Keratinocyte (primary cell): ENCODE measurements around the gene ERCC1. TPM values are rescaled to one million over a fixed set of nuclear protein-coding genes. Genes with fewer than 3 reads are reported as not detected.

Source experiments
- DNase-seq: peaks from one replicate; pipeline ENCODE4 v3.0.0-alpha.2; 2011; ENCODE audit warnings: low read depth, missing footprints, low spot score
- FAIRE-seq: peaks from 2 replicates; lab custom pipeline; 2011; peaks lifted over from hg19 to GRCh38; lab: Jason Lieb, UNC
- H2AFZ ChIP-seq: 2 replicates; pipeline ENCODE4 v1.6.0; 2012; ENCODE audit warnings: low read length, control low read depth, inconsistent platforms; ENCODE audit not compliant: control insufficient read depth
- H3K27ac ChIP-seq: 2 replicates; pipeline ENCODE4 v1.5.1; 2011; ENCODE audit warnings: low read length; ENCODE audit not compliant: control insufficient read depth, insufficient read depth
- H3K27me3 ChIP-seq: 3 replicates; pipeline ENCODE4 v1.6.0; 2011; ENCODE audit warnings: low read length; ENCODE audit not compliant: control insufficient read depth, insufficient read depth; ENCODE audit errors: extremely low read depth
- H3K36me3 ChIP-seq, 2 experiments: 2 replicates in 1 of 2; 3 replicates in 1 of 2; pipeline ENCODE4 v1.5.1; 2011; ENCODE audit warnings: low read length in 2 of 2, mild to moderate bottlenecking in 1 of 2; ENCODE audit not compliant: control insufficient read depth in 2 of 2, insufficient read depth in 2 of 2; ENCODE audit errors: extremely low read depth in 1 of 2
- H3K4me1 ChIP-seq: 3 replicates; pipeline ENCODE4 v1.5.1; 2011; ENCODE audit warnings: low read length; ENCODE audit not compliant: control insufficient read depth, insufficient read depth; ENCODE audit errors: extremely low read depth
- H3K4me2 ChIP-seq: 3 replicates; pipeline ENCODE4 v1.6.0; 2011; ENCODE audit warnings: low read depth, low read length; ENCODE audit not compliant: control insufficient read depth, insufficient read depth; ENCODE audit errors: extremely low read depth
- H3K4me3 ChIP-seq, 3 experiments: fragments of 200-600 bp in 1 of 3; sonication (generic) in 1 of 3; 2 replicates in 2 of 3; 3 replicates in 1 of 3; pipeline ENCODE4 v1.5.1; 2011 to 2016; ENCODE audit warnings: low read length in 3 of 3, mild to moderate bottlenecking in 3 of 3, control low read depth in 2 of 3, inconsistent platforms in 1 of 3, low read depth in 1 of 3, mixed read lengths in 1 of 3, mixed run types in 1 of 3, moderate library complexity in 1 of 3; ENCODE audit not compliant: control insufficient read depth in 2 of 3, insufficient read depth in 2 of 3; ENCODE audit errors: extremely low read depth in 1 of 3
- H3K79me2 ChIP-seq: 2 replicates; pipeline ENCODE4 v1.6.0; 2012; ENCODE audit warnings: low read length; ENCODE audit not compliant: control insufficient read depth, insufficient read depth
- H3K9ac ChIP-seq: 3 replicates; pipeline ENCODE4 v1.6.0; 2011; ENCODE audit warnings: low read length; ENCODE audit not compliant: control insufficient read depth, insufficient read depth; ENCODE audit errors: extremely low read depth
- H3K9me1 ChIP-seq: 3 replicates; pipeline ENCODE4 v1.6.0; 2011; ENCODE audit warnings: low read length; ENCODE audit not compliant: control insufficient read depth, insufficient read depth; ENCODE audit errors: extremely low read depth
- H3K9me3 ChIP-seq: 2 replicates; pipeline ENCODE4 v1.5.1; 2012; ENCODE audit warnings: low read depth, low read length; ENCODE audit not compliant: control insufficient read depth
- H4K20me1 ChIP-seq: 3 replicates; pipeline ENCODE4 v1.6.0; 2011; ENCODE audit warnings: low read length; ENCODE audit not compliant: control insufficient read depth, insufficient read depth; ENCODE audit errors: extremely low read depth
- EZH2 ChIP-seq: IDR thresholded peaks from one replicate; pipeline ENCODE4 v1.6.1; 2012; ENCODE audit warnings: inconsistent platforms, mild to moderate bottlenecking, low read length, moderate library complexity
- dilution Hi-C: fragments of 300-500 bp; cut with MboI; formaldehyde crosslinking; loops from one replicate; pipeline ENCODE4 v1.7.0; 2020; ENCODE audit warnings: low sequenced_read_pairs; ENCODE audit not compliant: extremely low pct_ligation_motif_present
- polyA plus RNA-seq, 5 experiments: library from polyadenylated mRNA; depleted of rRNA in 3 of 5; stranded (reverse) in 3 of 5; stranded (forward) in 1 of 5; unstranded in 1 of 5; fragments of >200 nt; gene quantifications; 1 replicate in 1 of 5; 2 replicates in 3 of 5; 3 replicates in 1 of 5; pipeline versions ENCODE4 v1.2.1 to v1.2.3, GENCODE V29; 2011 to 2012; ENCODE audit warnings: missing spikeins in 2 of 5, low read depth in 1 of 5, low replicate concordance in 1 of 5
- TF ChIP-seq, protein P1 (sequence below), 3 experiments: IDR thresholded peaks in 1 of 3; conservative IDR thresholded peaks in 1 of 3; optimal IDR thresholded peaks in 1 of 3; 2 replicates in 2 of 3; 3 replicates in 1 of 3; pipeline versions ENCODE3 to v1.5.1; 2011; ENCODE audit warnings: low read length in 3 of 3, mild to moderate bottlenecking in 3 of 3, moderate library complexity in 2 of 3, control low read depth in 1 of 3, inconsistent platforms in 1 of 3; ENCODE audit not compliant: insufficient read depth in 2 of 3; ENCODE audit errors: extremely low read depth in 1 of 3

The ERCC1 gene
- polyA plus RNA-seq, 1 donor (not counting 4 experiments of a cell fraction or from before 2014, with no cell fraction given): 175 TPM

DNA sequence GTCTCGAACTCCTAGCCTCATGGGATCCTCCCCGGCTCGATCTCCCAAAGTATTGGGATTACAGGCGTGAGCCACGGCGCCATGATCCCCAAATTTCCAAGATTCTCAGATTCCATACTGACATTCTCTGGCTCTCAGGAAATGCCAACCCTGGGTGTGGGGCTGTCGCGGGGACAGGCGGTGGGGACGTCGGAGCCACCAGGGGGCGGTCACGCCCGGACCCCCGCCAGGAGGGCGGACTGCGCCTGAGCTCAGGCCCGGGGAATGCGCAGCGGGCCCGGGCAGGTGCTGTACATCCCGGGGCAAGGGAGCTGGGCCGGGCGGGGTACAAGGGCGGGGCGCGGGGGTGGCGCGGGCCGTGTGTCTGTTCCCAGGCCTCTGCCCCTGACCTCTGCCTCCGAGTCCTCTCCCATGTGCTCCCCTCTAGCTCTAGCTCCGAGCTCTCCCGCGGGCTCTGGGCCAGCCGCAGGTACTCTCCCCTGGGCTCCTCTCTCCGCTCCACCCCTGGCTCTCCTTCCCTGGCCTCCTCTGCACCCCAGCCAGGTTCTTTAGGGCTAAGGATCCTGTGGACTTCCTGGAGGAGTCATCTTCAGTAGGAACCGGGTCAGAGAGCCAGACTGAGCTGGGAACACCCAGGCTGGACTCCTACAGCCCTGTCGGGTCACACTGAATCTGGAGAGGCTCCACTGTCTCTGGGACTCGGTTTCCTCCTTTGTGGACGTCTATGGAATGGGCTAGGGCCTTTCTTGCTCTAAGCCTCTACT, 21.2 kb downstream of the ERCC1 start:
- Histone ChIP-seq H3K9me1 (no peaks in the 10 kb centered on the region), H3K79me2 (peaks cover 70% of the 10 kb centered on the region), H3K4me1 (peaks cover 29% of the 10 kb centered on the region), H3K4me2 (peak overlapping the region; percentile 99), H2AFZ (no peak overlapping the region), H3K4me3 (peak overlapping the region; percentile 96 to 98 (median 97)), H4K20me1 (no peaks in the 10 kb centered on the region), H3K9me3 (no peaks in the 10 kb centered on the region), H3K27me3 (no peaks in the 10 kb centered on the region), H3K27ac (peak overlapping the region; percentile 97), H3K9ac (peak overlapping the region; percentile 97), H3K36me3 (peaks cover 11 to 25% of the 10 kb centered on the region in 2 experiments)
- TF ChIP-seq, protein P1, sequence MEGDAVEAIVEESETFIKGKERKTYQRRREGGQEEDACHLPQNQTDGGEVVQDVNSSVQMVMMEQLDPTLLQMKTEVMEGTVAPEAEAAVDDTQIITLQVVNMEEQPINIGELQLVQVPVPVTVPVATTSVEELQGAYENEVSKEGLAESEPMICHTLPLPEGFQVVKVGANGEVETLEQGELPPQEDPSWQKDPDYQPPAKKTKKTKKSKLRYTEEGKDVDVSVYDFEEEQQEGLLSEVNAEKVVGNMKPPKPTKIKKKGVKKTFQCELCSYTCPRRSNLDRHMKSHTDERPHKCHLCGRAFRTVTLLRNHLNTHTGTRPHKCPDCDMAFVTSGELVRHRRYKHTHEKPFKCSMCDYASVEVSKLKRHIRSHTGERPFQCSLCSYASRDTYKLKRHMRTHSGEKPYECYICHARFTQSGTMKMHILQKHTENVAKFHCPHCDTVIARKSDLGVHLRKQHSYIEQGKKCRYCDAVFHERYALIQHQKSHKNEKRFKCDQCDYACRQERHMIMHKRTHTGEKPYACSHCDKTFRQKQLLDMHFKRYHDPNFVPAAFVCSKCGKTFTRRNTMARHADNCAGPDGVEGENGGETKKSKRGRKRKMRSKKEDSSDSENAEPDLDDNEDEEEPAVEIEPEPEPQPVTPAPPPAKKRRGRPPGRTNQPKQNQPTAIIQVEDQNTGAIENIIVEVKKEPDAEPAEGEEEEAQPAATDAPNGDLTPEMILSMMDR (optimal IDR thresholded peaks at IDR 0.05 in 1 of 3, IDR thresholded peaks at IDR 0.05 in 1 of 3, conservative IDR thresholded peaks at IDR 0.05 in 1 of 3; ENCODE audit: extremely low read depth in 1 of 3, insufficient read depth in 2 of 3, low read length in 3 of 3): peak; percentile 65 to 71 (median 70)
- TF ChIP-seq EZH2: no peak
- dilution Hi-C loops: no loop called here
- DNase-seq (peak; percentile 63), FAIRE-seq (no peak)

DNA sequence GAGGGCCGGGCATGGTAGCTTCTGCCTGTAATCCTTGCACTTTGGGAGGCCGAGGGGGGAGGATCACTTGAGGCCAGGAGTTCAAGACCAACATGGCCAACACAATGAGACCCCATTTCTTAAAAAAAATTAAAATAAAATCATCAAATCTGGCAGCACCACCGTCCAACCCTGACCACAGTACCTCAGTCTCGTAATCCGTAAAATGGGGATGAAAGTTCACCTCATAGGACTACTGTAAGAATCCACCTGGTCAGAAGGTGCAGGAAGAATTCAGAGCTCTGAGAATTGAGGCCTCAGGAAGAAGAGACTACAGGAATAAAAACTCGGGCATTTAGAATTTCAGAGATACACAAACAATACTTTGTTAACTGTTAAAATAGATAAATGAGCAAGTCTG, 21.9 kb downstream of the ERCC1 start:
- FAIRE-seq: no peak
- no peaks in the 10 kb centered on the region for H4K20me1 ChIP-seq
- H3K9me3 ChIP-seq: no peaks in the 10 kb centered on the region
- TF ChIP-seq, protein P1 (optimal IDR thresholded peaks at IDR 0.05 in 1 of 3, IDR thresholded peaks at IDR 0.05 in 1 of 3, conservative IDR thresholded peaks at IDR 0.05 in 1 of 3; ENCODE audit: extremely low read depth in 1 of 3, insufficient read depth in 2 of 3, low read length in 3 of 3): no peak
- TF ChIP-seq EZH2: no peak
- H3K27me3 ChIP-seq: no peaks in the 10 kb centered on the region
- peak overlapping the region; percentile 57 for H3K9ac ChIP-seq
- H3K4me1 ChIP-seq: peaks cover 27% of the 10 kb centered on the region
- dilution Hi-C loops: no loop called here
- peak overlapping the region; percentile 55 to 98 (median 97) for H3K4me3 ChIP-seq
- H3K27ac ChIP-seq: peak overlapping the region; percentile 97
- H3K79me2 ChIP-seq: peaks cover 70% of the 10 kb centered on the region
- H3K36me3 ChIP-seq: peaks cover 14 to 25% of the 10 kb centered on the region in 2 experiments
- H2AFZ ChIP-seq: no peak overlapping the region
- peak overlapping the region; percentile 99 for H3K4me2 ChIP-seq
- DNase-seq: no peak
- no peaks in the 10 kb centered on the region for H3K9me1 ChIP-seq
